SK-N-SH (cell line): Measurements from ENCODE around the gene FALEC. TPM values are rescaled to one million over a fixed set of nuclear protein-coding genes. Genes with fewer than 3 reads are reported as not detected.
"Not testable (repeated sequence)": the region's sequence is repeated elsewhere in the genome, so short reads cannot be mapped to it uniquely, and the experiment has no call there.

ENCODE experiments used
- CTCF ChIA-PET: fragments of 300-600, 350-600 bp; formaldehyde crosslinking; extraction: SDS; loops from one replicate; lab custom pipeline; 2021; lab: Yijun Ruan, JAX
- POLR2A ChIA-PET: fragments of 350-600 bp; sonication (Branson Sonifier 250); formaldehyde crosslinking; extraction: SDS; loops from one replicate; lab custom pipeline; 2020; ENCODE audit warnings: antibody characterized with exemption, inconsistent platforms; lab: Yijun Ruan, JAX
- DNase-seq: peaks from one replicate; pipeline ENCODE4 v3.0.0; 2012
- H2AFZ ChIP-seq: fragments of 200-600 bp; sonication (generic); 2 replicates; pipeline ENCODE4 v1.8.1; 2016; ENCODE audit warnings: antibody characterized with exemption, mild to moderate bottlenecking, low read depth
- H3F3A ChIP-seq: fragments of 200-600 bp; sonication (generic); replicated peaks from 2 replicates; pipeline ENCODE3; 2016; ENCODE audit warnings: antibody characterized with exemption, mild to moderate bottlenecking; ENCODE audit not compliant: insufficient read depth
- H3K27ac ChIP-seq, 2 experiments: fragments of 200-500 bp in 1 of 2; fragments of 200-600 bp in 1 of 2; sonication (Bioruptor generic) in 1 of 2; sonication (generic), shearing (Covaris generic) in 1 of 2; 2 replicates each; pipeline versions ENCODE4 v1.5.1 to v1.6.1; 2014 to 2016; ENCODE audit warnings: low read depth in 2 of 2, inconsistent platforms in 1 of 2, low read length in 1 of 2, mild to moderate bottlenecking in 1 of 2, mixed read lengths in 1 of 2
- H3K27me3 ChIP-seq: fragments of 200-600 bp; sonication (generic), shearing (Covaris generic); 2 replicates; pipeline ENCODE4 v1.6.1; 2016; ENCODE audit warnings: mixed run types; ENCODE audit not compliant: insufficient read depth
- H3K36me3 ChIP-seq, 2 experiments: fragments of 200-500 bp in 1 of 2; fragments of 200-600 bp in 1 of 2; sonication (Bioruptor generic) in 1 of 2; sonication (generic) in 1 of 2; replicated peaks in 1 of 2; 2 replicates each; pipeline versions ENCODE3 to v1.5.1; 2014 to 2016; ENCODE audit warnings: low read length in 1 of 2, mild to moderate bottlenecking in 1 of 2; ENCODE audit not compliant: insufficient read depth in 2 of 2, control insufficient read depth in 1 of 2
- H3K4me1 ChIP-seq, 2 experiments: fragments of 200-500 bp in 1 of 2; fragments of 200-600 bp in 1 of 2; sonication (Bioruptor generic) in 1 of 2; sonication (generic), shearing (Covaris generic) in 1 of 2; 2 replicates each; pipeline versions ENCODE4 v1.5.1 to v1.6.1; 2014 to 2016; ENCODE audit warnings: low read depth in 1 of 2, low read length in 1 of 2, mixed run types in 1 of 2; ENCODE audit not compliant: insufficient read depth in 2 of 2, control insufficient read depth in 1 of 2
- H3K4me2 ChIP-seq: fragments of 200-600 bp; sonication (generic), shearing (Covaris generic); 2 replicates; pipeline ENCODE4 v1.6.1; 2017; ENCODE audit warnings: mixed run types
- H3K4me3 ChIP-seq, 2 experiments: fragments of 200-500 bp in 1 of 2; fragments of 200-600 bp in 1 of 2; sonication (Bioruptor generic) in 1 of 2; sonication (generic), shearing (Covaris generic) in 1 of 2; 2 replicates each; pipeline versions ENCODE4 v1.5.1 to v1.8.1; 2014 to 2016; ENCODE audit warnings: low read depth in 2 of 2, inconsistent platforms in 1 of 2, low read length in 1 of 2, mild to moderate bottlenecking in 1 of 2, mixed read lengths in 1 of 2, moderate library complexity in 1 of 2
- H3K79me2 ChIP-seq: fragments of 200-600 bp; sonication (generic); 2 replicates; pipeline ENCODE4 v1.8.1; 2017; ENCODE audit warnings: mild to moderate bottlenecking; ENCODE audit not compliant: insufficient read depth
- H3K9ac ChIP-seq: fragments of 200-600 bp; sonication (generic); 2 replicates; pipeline ENCODE4 v1.6.1; 2017; ENCODE audit warnings: mixed run types
- H3K9me2 ChIP-seq: fragments of 200-600 bp; sonication (generic); 2 replicates; pipeline ENCODE4 v1.6.1; 2017; ENCODE audit warnings: mixed run types
- H3K9me3 ChIP-seq: fragments of 200-600 bp; sonication (generic); 2 replicates; pipeline ENCODE4 v1.6.1; 2017; ENCODE audit warnings: mixed run types, mild to moderate bottlenecking, moderate library complexity
- H4K20me1 ChIP-seq: fragments of 200-600 bp; sonication (generic); 2 replicates; pipeline ENCODE4 v1.6.1; 2017; ENCODE audit warnings: mild to moderate bottlenecking, mixed run types; ENCODE audit not compliant: insufficient read depth
- EP300 ChIP-seq, 2 experiments: IDR thresholded peaks; 2 replicates each; pipeline versions ENCODE4 v1.4.0 to v1.6.1; 2012; ENCODE audit warnings: borderline replicate concordance in 1 of 2, low read depth in 1 of 2, low read length in 1 of 2
- FOXM1 ChIP-seq: IDR thresholded peaks from 2 replicates; pipeline ENCODE4 v1.4.0; 2012; ENCODE audit warnings: low read depth, mild to moderate bottlenecking
- GABPA ChIP-seq: IDR thresholded peaks from 2 replicates; pipeline ENCODE4 v1.4.0; 2012; ENCODE audit warnings: low read depth, mild to moderate bottlenecking
- JUND ChIP-seq: IDR thresholded peaks from 2 replicates; pipeline ENCODE4 v1.4.0; 2012
- NFIC ChIP-seq: IDR thresholded peaks from 2 replicates; pipeline ENCODE4 v1.4.0; 2012; ENCODE audit warnings: borderline replicate concordance
- POLR2AphosphoS5 ChIP-seq: IDR thresholded peaks from 2 replicates; pipeline ENCODE4 v1.6.1; 2012; ENCODE audit warnings: low read depth, low read length
- RAD21 ChIP-seq: IDR thresholded peaks from 2 replicates; pipeline ENCODE4 v1.6.1; 2012; ENCODE audit warnings: mild to moderate bottlenecking, low read length
- RXRA ChIP-seq: IDR thresholded peaks from 2 replicates; pipeline ENCODE4 v1.4.0; 2012; ENCODE audit warnings: low read depth, mild to moderate bottlenecking, borderline replicate concordance
- TAF1 ChIP-seq: IDR thresholded peaks from 2 replicates; pipeline ENCODE4 v1.6.1; 2012; ENCODE audit warnings: low read depth, mild to moderate bottlenecking, low read length, moderate library complexity, borderline replicate concordance
- TCF12 ChIP-seq: IDR thresholded peaks from 2 replicates; pipeline ENCODE4 v1.4.0; 2012
- WGBS: methylation state at CpG from one replicate; pipeline ENCODE4 v1.1.6; 2017; ENCODE audit warnings: low lambda C conversion rate; 5-methylcytosine and 5-hydroxymethylcytosine counted together
- polyA plus RNA-seq, 3 experiments: library from polyadenylated mRNA; depleted of rRNA; stranded (reverse); fragments of >200 nt; gene quantifications; 2 replicates each; pipeline ENCODE4 v1.2.3, GENCODE V29; 2012
- TF ChIP-seq, protein P1 (sequence below): IDR thresholded peaks from 2 replicates; pipeline ENCODE4 v1.4.0; 2012; ENCODE audit warnings: low read depth, borderline replicate concordance
- TF ChIP-seq, protein P2 (sequence below): fragments of 150-350 bp; IDR thresholded peaks from 2 replicates; pipeline ENCODE4 v1.6.1; 2016; ENCODE audit warnings: mild to moderate bottlenecking, low read depth, low read length
- TF ChIP-seq, protein P3 (sequence below): fragments of 150-350 bp; IDR thresholded peaks from 2 replicates; pipeline ENCODE4 v1.6.1; 2017; ENCODE audit warnings: antibody characterized with exemption, low read length, low read depth, borderline replicate concordance

The FALEC gene
- polyA plus RNA-seq, 1 of the 3 experiments (the other 2 are of a cell fraction), result 0.72 TPM

DNA sequence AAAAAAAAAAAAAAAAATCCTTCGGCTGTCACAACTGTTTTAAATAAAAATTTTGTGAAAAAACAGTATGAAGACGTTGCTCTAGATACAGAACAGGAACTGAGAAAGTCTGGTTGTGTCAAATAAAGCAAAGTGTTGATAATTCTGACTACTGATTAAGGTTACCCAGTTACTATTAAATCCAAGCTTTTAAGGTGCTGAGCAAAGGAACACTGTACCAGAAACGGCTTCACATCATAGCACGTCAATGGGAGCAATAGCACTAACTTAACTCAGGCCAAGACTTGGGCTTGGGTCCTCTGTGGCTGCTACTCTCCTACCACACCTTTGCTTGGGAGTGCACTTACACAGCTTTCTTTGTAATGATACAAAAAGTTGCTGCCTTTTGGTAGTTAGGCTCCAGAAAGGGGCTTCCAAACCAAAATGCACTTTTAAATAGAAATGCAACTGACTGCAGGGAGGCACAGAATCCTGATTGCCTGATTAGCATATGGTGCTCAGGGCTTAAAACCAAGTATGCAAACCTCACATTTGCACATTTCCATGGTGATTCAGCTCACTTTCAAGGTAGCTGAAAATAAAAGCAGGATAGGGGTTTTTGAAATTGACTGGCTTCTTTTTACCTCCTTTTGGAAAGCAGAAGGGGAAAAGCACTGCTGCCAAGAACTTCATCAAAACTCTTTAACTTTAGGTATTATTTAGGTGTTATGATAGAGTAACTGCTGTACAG, 57.5 kb downstream of the FALEC start:
- no peaks in the 10 kb centered on the region for H3K27me3 ChIP-seq
- peaks cover 25 to 34% of the 10 kb centered on the region in 2 experiments for H3K4me1 ChIP-seq
- H3K79me2 ChIP-seq, result peaks cover 97% of the 10 kb centered on the region
- peaks cover 55 to 71% of the 10 kb centered on the region in 2 experiments for H3K36me3 ChIP-seq
- H4K20me1 ChIP-seq, result peaks cover 93% of the 10 kb centered on the region
- H3K9me2 ChIP-seq, result no peaks in the 10 kb centered on the region
- TF ChIP-seq, protein P1, sequence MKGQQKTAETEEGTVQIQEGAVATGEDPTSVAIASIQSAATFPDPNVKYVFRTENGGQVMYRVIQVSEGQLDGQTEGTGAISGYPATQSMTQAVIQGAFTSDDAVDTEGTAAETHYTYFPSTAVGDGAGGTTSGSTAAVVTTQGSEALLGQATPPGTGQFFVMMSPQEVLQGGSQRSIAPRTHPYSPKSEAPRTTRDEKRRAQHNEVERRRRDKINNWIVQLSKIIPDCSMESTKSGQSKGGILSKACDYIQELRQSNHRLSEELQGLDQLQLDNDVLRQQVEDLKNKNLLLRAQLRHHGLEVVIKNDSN, result no peak
- peak; percentile 23; the same call in 1 of the 2 replicates for TF ChIP-seq POLR2AphosphoS5
- peak overlapping the region; percentile 18 to 100; a peak in 3 of 4 replicates for H3K27ac ChIP-seq
- no peak for DNase-seq
- no peak overlapping the region; the same call in 1 of the 2 replicates for H3K9ac ChIP-seq
- 93% methylated on average over 4 of the region's 4 CpGs for WGBS
- H3K9me3 ChIP-seq, result no peaks in the 10 kb centered on the region
- peak overlapping the region; percentile 89 for H3K4me2 ChIP-seq
- POLR2A ChIA-PET, result no interaction called here
- no peak overlapping the region for H3K4me3 ChIP-seq
- no peak overlapping the region for H2AFZ ChIP-seq
- CTCF ChIA-PET, result interaction anchor here (13.4 kb wide), 1 partner anchor 11 kb away, joined by 142 read pairs; no protein-coding TSS in a partner anchor
- H3F3A ChIP-seq, result peaks cover 93% of the 10 kb centered on the region

DNA sequence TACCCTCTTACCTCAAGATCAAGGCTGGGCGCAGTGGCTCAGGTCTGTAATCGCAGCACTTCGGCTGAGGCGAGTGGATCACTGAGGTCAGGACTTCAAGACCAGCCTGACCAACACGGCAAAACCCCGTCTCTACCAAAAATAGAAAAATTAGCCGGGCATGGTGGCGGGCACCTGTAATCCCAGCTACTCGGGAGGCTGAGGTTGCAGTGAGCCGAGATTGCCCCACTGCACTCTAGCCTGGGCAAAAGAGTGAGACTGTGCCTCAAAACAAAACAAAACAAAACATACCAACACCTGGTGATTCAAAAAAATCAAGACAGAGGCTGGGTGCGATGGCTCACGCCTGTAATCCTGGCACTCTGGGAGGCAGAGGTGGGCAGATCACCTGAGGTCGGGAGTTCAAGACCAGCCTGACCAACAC, 58.1 kb downstream of the FALEC start:
- H3K9me3 ChIP-seq, H3K4me3 ChIP-seq, H2AFZ ChIP-seq, H3K27me3 ChIP-seq, H3K9ac ChIP-seq, H3K9me2 ChIP-seq, POLR2A ChIA-PET, DNase-seq: not testable (repeated sequence)
- Histone ChIP-seq H3K36me3 (peaks cover 58 to 77% of the 10 kb centered on the region in 2 experiments), H4K20me1 (peaks cover 96% of the 10 kb centered on the region), H3K79me2 (peaks cover 100% of the 10 kb centered on the region), H3K4me2 (peak overlapping the region; percentile 89), H3F3A (peaks cover 95% of the 10 kb centered on the region), H3K4me1 (peaks cover 22 to 28% of the 10 kb centered on the region in 2 experiments), H3K27ac (peak overlapping the region in 1 of 2 experiments; percentile 100; a peak in 2 of 4 replicates)
- WGBS, result 98% methylated on average over 13 of the region's 13 CpGs
- CTCF ChIA-PET, result interaction anchor here (13.4 kb wide), 1 partner anchor 12 kb away, joined by 142 read pairs; no protein-coding TSS in a partner anchor

DNA sequence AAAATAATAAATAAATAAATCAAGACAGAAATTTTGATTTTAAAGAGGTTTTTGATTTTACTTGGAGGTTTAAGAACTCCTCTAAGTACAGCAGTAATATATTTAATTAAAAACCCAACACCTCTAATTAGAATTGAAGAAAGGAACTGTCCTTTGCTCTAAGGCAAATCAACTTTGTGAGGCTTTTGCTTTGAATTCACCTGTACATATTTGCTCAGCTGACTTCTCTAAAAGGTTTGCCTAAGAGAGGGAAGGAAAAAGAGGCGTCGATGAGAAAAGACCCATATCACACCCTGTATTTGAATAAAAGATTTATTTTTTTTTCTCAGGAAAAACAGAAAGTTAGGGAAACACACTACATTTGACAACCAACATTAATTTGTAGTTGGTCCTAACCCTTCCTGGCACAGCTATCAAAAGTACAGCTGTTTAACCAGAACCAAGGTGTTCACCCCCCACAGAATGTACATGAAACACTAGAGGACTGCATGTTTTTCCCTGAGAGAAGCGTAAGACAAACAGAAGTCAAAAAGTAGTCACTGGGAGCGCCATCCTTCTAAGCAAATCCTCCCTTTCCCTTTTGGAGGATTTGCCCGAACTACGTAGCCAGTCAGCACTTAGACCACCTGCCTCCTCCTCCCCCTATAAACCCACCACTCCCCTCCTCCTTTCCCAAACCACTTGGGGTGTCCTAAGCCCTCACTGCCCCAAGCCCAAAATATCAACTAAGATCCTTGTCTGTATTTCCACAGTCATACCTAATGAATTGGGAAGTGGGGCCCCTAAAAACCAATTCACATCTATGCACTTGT, 58.9 kb downstream of the FALEC start:
- peak overlapping the region; percentile 100; the same call in 1 of the 2 replicates for H3K9ac ChIP-seq
- peaks cover 89% of the 10 kb centered on the region for H3F3A ChIP-seq
- peaks cover 58 to 81% of the 10 kb centered on the region in 2 experiments for H3K36me3 ChIP-seq
- CTCF ChIA-PET, result interaction anchor here (13.4 kb wide), 1 partner anchor 13 kb away, joined by 142 read pairs; no protein-coding TSS in a partner anchor
- no peak overlapping the region; the same call in 1 of the 2 replicates for H2AFZ ChIP-seq
- peaks cover 15 to 24% of the 10 kb centered on the region in 2 experiments; a peak in 3 of 4 replicates for H3K4me1 ChIP-seq
- H3K4me2 ChIP-seq, result peak overlapping the region; percentile 89
- peaks cover 95% of the 10 kb centered on the region for H4K20me1 ChIP-seq
- DNase-seq, result no peak
- no peaks in the 10 kb centered on the region for H3K9me3 ChIP-seq
- peaks cover 100% of the 10 kb centered on the region for H3K79me2 ChIP-seq
- H3K9me2 ChIP-seq, result no peaks in the 10 kb centered on the region
- H3K27me3 ChIP-seq, result no peaks in the 10 kb centered on the region
- H3K4me3 ChIP-seq, result peak overlapping the region; percentile 95 to 98; a peak in 3 of 4 replicates
- H3K27ac ChIP-seq, result peak overlapping the region; percentile 44 to 100
- POLR2A ChIA-PET, result interaction anchor here (7.0 kb wide), 1 partner anchor 10 kb away, joined by 149 read pairs; no protein-coding TSS in a partner anchor
- 92% methylated on average over 6 of the region's 6 CpGs for WGBS
- TF ChIP-seq FOXM1, result no peak
- TF ChIP-seq, protein P2, sequence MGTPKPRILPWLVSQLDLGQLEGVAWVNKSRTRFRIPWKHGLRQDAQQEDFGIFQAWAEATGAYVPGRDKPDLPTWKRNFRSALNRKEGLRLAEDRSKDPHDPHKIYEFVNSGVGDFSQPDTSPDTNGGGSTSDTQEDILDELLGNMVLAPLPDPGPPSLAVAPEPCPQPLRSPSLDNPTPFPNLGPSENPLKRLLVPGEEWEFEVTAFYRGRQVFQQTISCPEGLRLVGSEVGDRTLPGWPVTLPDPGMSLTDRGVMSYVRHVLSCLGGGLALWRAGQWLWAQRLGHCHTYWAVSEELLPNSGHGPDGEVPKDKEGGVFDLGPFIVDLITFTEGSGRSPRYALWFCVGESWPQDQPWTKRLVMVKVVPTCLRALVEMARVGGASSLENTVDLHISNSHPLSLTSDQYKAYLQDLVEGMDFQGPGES, result no peak
- no peak for TF ChIP-seq RXRA
- no peak for TF ChIP-seq EP300 (IDR thresholded peaks at IDR 0.05; ENCODE audit: borderline replicate concordance in 1 of 2, low read depth in 1 of 2, low read length in 1 of 2)
- TF ChIP-seq, protein P3, sequence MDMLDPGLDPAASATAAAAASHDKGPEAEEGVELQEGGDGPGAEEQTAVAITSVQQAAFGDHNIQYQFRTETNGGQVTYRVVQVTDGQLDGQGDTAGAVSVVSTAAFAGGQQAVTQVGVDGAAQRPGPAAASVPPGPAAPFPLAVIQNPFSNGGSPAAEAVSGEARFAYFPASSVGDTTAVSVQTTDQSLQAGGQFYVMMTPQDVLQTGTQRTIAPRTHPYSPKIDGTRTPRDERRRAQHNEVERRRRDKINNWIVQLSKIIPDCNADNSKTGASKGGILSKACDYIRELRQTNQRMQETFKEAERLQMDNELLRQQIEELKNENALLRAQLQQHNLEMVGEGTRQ, result no peak
- no peak for TF ChIP-seq NFIC
- TF ChIP-seq RAD21, result no peak
- no peak for TF ChIP-seq TAF1
- no peak for TF ChIP-seq GABPA
- TF ChIP-seq TCF12, result no peak
- no peak for TF ChIP-seq JUND
- TF ChIP-seq, protein P1, result no peak
